GM19099 (cell line): Measurements from ENCODE around the gene OLFM2.

ENCODE experiments used
- POLR2A ChIP-seq: IDR thresholded peaks from 3 replicates; pipeline ENCODE4 v1.6.1; 2011; ENCODE audit warnings: low read depth; ENCODE audit not compliant: insufficient read length; ENCODE audit errors: extremely low read depth

OLFM2 gene

GRCh38 chr19:9839415-9839814, 96.9 kb downstream of the OLFM2 start:
- no peak for TF ChIP-seq POLR2A

GRCh38 chr19:9838324-9838723, 98.0 kb downstream of the OLFM2 start:
- no peak for TF ChIP-seq POLR2A

GRCh38 chr19:9836021-9836420, 100.3 kb downstream of the OLFM2 start:
- no peak for TF ChIP-seq POLR2A

- TF ChIP-seq POLR2A, result no peak
These were observed 100.8 kb downstream of the OLFM2 start for GRCh38 chr19:9835507-9835949.

GRCh38 chr19:9834726-9835506, 101.4 kb downstream of the OLFM2 start, which contains the start of gene PIN1:
TSS of gene PIN1 (plus strand) at chr19:9835318. CDS start at chr19:9835345, 27 bp downstream.
- peak; percentile 77 for TF ChIP-seq POLR2A

GRCh38 chr19:9834307-9834725, 102.0 kb downstream of the OLFM2 start:
- no peak for TF ChIP-seq POLR2A

GRCh38 chr19:9828551-9829063, 107.7 kb downstream of the OLFM2 start:
- TF ChIP-seq POLR2A, result no peak

- TF ChIP-seq POLR2A, result peak; percentile 97
These were observed 108.8 kb downstream of the OLFM2 start, which contains the start of gene UBL5 for GRCh38 chr19:9827289-9828238. TSS of gene UBL5 (plus strand) at chr19:9827918. CDS start at chr19:9828338, 420 bp downstream.

GRCh38 chr19:9823816-9824215, 112.5 kb downstream of the OLFM2 start:
- no peak for TF ChIP-seq POLR2A

- TF ChIP-seq POLR2A, result peak; percentile 43
These were observed 116.8 kb downstream of the OLFM2 start for GRCh38 chr19:9819596-9819909.

GRCh38 chr19:9818734-9819595, 117.3 kb downstream of the OLFM2 start, which contains the start of gene FBXL12:
TSS of gene FBXL12 (minus strand) at chr19:9819079. CDS start at chr19:9818813, 266 bp downstream.
- TF ChIP-seq POLR2A, result peak; percentile 91

GRCh38 chr19:9818175-9818733, 118.1 kb downstream of the OLFM2 start:
- no peak for TF ChIP-seq POLR2A

GRCh38 chr19:9811139-9811538, 125.2 kb downstream of the OLFM2 start:
- no peak for TF ChIP-seq POLR2A
